B cell (primary cell): ENCODE data around the gene P2RX3. TPM values are rescaled to one million over a fixed set of nuclear protein-coding genes. Genes with fewer than 3 reads are reported as not detected.

Source experiments
- ATAC-seq: fragments of 200-7000 bp; cut with Tn5 transposase; one replicate; pipeline ENCODE4 v1.10.0; 2021; ENCODE audit warnings: low read depth, mild to moderate bottlenecking, moderate number of reproducible peaks, moderate library complexity
- CTCF ChIA-PET: fragments of 350-600 bp; sonication (Branson Sonifier 250); formaldehyde crosslinking; loops from one replicate; lab custom pipeline; 2021; ENCODE audit warnings: antibody characterized with exemption, inconsistent platforms; lab: Charles Lee
- POLR2A ChIA-PET: fragments of 350-600 bp; sonication (Branson Sonifier 250); formaldehyde crosslinking; loops from one replicate; lab custom pipeline; 2021; ENCODE audit warnings: antibody characterized with exemption; lab: Charles Lee
- DNase-seq: peaks from one replicate; pipeline ENCODE4 v3.0.0; 2013
- H2AFZ ChIP-seq: 2 replicates; pipeline ENCODE4 v1.6.1; 2012; ENCODE audit warnings: mild to moderate bottlenecking, low read depth, low read length; ENCODE audit not compliant: insufficient read depth, poor library complexity, severe bottlenecking
- H3K27ac ChIP-seq, 2 donors: 1 replicate in 1 of 2; 2 replicates in 1 of 2; pipeline ENCODE4 v1.5.1; 2012 to 2013; ENCODE audit warnings: low read length in 2 of 2, mild to moderate bottlenecking in 2 of 2, moderate library complexity in 1 of 2
- H3K27me3 ChIP-seq, 4 experiments: fragments of 200-600 bp in 1 of 4; sonication (generic) in 1 of 4; replicated peaks in 1 of 4; 1 replicate in 2 of 4; 2 replicates in 2 of 4; pipeline versions ENCODE4 v1.6.1 to v1.7.0; 2013 to 2016; ENCODE audit warnings: low read length in 3 of 4, mild to moderate bottlenecking in 2 of 4, mixed read lengths in 1 of 4, moderate library complexity in 1 of 4; ENCODE audit not compliant: insufficient read depth in 4 of 4, control insufficient read depth in 3 of 4; ENCODE audit errors: control extremely low read depth in 1 of 4
- H3K36me3 ChIP-seq, 2 experiments: replicated peaks in 1 of 2; 1 replicate in 1 of 2; 2 replicates in 1 of 2; pipeline versions ENCODE4 v1.6.1 to v1.7.1; 2013; ENCODE audit warnings: low read length in 1 of 2; ENCODE audit not compliant: insufficient read depth in 2 of 2, control insufficient read depth in 1 of 2; ENCODE audit errors: control extremely low read depth in 1 of 2, extremely low read depth in 1 of 2
- H3K4me1 ChIP-seq, 2 donors: fragments of 200-600 bp in 1 of 2; sonication (generic) in 1 of 2; 1 replicate in 1 of 2; 2 replicates in 1 of 2; pipeline versions ENCODE4 v1.5.1 to v1.6.1; 2013 to 2017; ENCODE audit warnings: low read length in 2 of 2; ENCODE audit not compliant: control insufficient read depth in 2 of 2, insufficient read depth in 2 of 2
- H3K4me2 ChIP-seq: replicated peaks from 2 replicates; pipeline ENCODE3; 2012; ENCODE audit warnings: mild to moderate bottlenecking, low read depth, low read length; ENCODE audit not compliant: poor library complexity, severe bottlenecking
- H3K4me3 ChIP-seq, 5 experiments: fragments of 200-600 bp in 1 of 5; sonication (generic) in 1 of 5; 1 replicate in 3 of 5; 2 replicates in 2 of 5; pipeline versions ENCODE4 v1.5.1 to v1.7.0; 2011 to 2016; ENCODE audit warnings: low read length in 4 of 5, mild to moderate bottlenecking in 4 of 5, low read depth in 2 of 5, control low read depth in 1 of 5, moderate library complexity in 1 of 5; ENCODE audit not compliant: insufficient read depth in 1 of 5; ENCODE audit errors: control extremely low read depth in 1 of 5, extremely low read depth in 1 of 5
- H3K79me2 ChIP-seq: fragments of 200-600 bp; sonication (generic); one replicate; pipeline ENCODE4 v1.6.0; 2016; ENCODE audit warnings: low read length; ENCODE audit not compliant: control insufficient read depth, insufficient read depth
- H3K9ac ChIP-seq: fragments of 200-600 bp; sonication (generic); 2 replicates; pipeline ENCODE4 v1.6.1; 2017; ENCODE audit warnings: mild to moderate bottlenecking, low read length, moderate library complexity
- H3K9me3 ChIP-seq, 3 donors: one replicate each; pipeline versions ENCODE4 v1.6.1 to v1.7.1; 2013; ENCODE audit warnings: low read length in 2 of 3; ENCODE audit not compliant: control insufficient read depth in 2 of 3, insufficient read depth in 1 of 3; ENCODE audit errors: control extremely low read depth in 1 of 3
- H4K20me1 ChIP-seq: 2 replicates; pipeline ENCODE4 v1.6.0; 2012; ENCODE audit warnings: mild to moderate bottlenecking, low read length; ENCODE audit not compliant: insufficient read depth, control insufficient read depth, poor library complexity, severe bottlenecking
- H3K27ac Mint-ChIP-seq: one replicate; pipeline ENCODE4 v1.8.0; 2021; ENCODE audit warnings: mixed read lengths
- H3K27me3 Mint-ChIP-seq: one replicate; pipeline ENCODE4 v1.8.0; 2021; ENCODE audit warnings: mixed read lengths
- H3K4me1 Mint-ChIP-seq: one replicate; pipeline ENCODE4 v1.8.0; 2021; ENCODE audit warnings: mixed read lengths
- H3K4me3 Mint-ChIP-seq: one replicate; pipeline ENCODE4 v1.8.0; 2021; ENCODE audit warnings: mixed read lengths
- H3K9me3 Mint-ChIP-seq: one replicate; pipeline ENCODE4 v1.8.0; 2022; ENCODE audit warnings: mixed read lengths; ENCODE audit not compliant: insufficient read depth
- EZH2 ChIP-seq: IDR thresholded peaks from 2 replicates; pipeline ENCODE4 v1.6.1; 2012; ENCODE audit warnings: borderline replicate concordance, low read depth, mild to moderate bottlenecking, moderate library complexity, low read length; ENCODE audit not compliant: insufficient read depth, poor library complexity, severe bottlenecking
- WGBS: methylation state at CpG from one replicate; pipeline ENCODE4 v1.1.5; 2013; ENCODE audit warnings: missing lambda C conversion rate; ENCODE audit not compliant: insufficient coverage; 5-methylcytosine and 5-hydroxymethylcytosine counted together
- intact Hi-C: fragments of 100-400 bp; cut with micrococcal nuclease; formaldehyde crosslinking; loops from one replicate; pipeline ENCODE4 v1.10.0; 2022
- polyA plus RNA-seq: library from polyadenylated mRNA; depleted of rRNA; stranded (reverse); fragments of >200 nt; gene quantifications from 2 replicates; pipeline ENCODE4 v1.2.3, GENCODE V29; 2012
- total RNA-seq, 2 donors: library from RNA; stranded (reverse); fragments of 120-200 nt in 1 of 2; gene quantifications; 1 replicate in 1 of 2; 2 replicates in 1 of 2; pipeline versions ENCODE4 v1.2.3 to v1.2.4, GENCODE V29; 2013 to 2022
- TF ChIP-seq, protein P1 (sequence below): fragments of 200-600 bp; IDR thresholded peaks from one replicate; pipeline ENCODE4 v1.8.0; 2022; ENCODE audit warnings: antibody characterized with exemption, mild to moderate bottlenecking

Gene P2RX3
- total and polyA plus RNA-seq, 2 donors (not counting 1 experiment from before 2014, with no cell fraction given): not detected

DNA sequence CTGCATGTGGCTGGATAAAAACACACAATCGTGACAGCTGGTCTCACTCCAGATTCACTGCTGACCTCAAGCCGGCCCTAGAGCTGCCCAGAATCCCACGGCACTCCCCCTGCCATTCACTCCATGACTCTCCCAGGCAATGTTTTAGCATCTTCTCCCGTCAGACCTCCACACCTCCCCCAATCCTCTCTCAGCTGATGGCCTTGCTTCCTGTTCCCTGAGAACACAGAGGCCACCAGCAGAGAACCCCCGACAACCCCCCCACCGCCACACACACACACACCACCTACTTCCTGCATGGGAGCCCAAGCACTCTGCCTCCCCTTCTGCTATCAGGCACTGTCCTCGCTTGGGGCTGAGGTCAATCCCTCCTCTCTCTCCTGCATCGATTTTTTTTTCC is 22.7 kb upstream of the P2RX3 start:
- Histone ChIP-seq H3K36me3 (peaks cover 0 to 5% of the 10 kb centered on the region in 2 experiments), H4K20me1 (no peaks in the 10 kb centered on the region), H2AFZ (no peak overlapping the region), H3K27me3 (peaks cover 0 to 9% (median 1%) of the 10 kb centered on the region in 4 experiments), H3K9ac (no peak overlapping the region), H3K4me2 (no peak overlapping the region), H3K4me1 (peaks cover 11% of the 10 kb centered on the region in 2 donors), H3K4me3 (no peak overlapping the region), H3K79me2 (no peaks in the 10 kb centered on the region), H3K27ac (no peak overlapping the region), H3K9me3 (no peaks in the 10 kb centered on the region)
- DNase-seq (no peak), ATAC-seq (no peak)
- WGBS: 30% methylated on average over 8 of the region's 8 CpGs
- Mint-ChIP-seq H3K4me3 (no peak overlapping the region), H3K27me3 (no peaks in the 10 kb centered on the region), H3K9me3 (no peaks in the 10 kb centered on the region), H3K27ac (no peak overlapping the region), H3K4me1 (peaks cover 8% of the 10 kb centered on the region)
- TF ChIP-seq, protein P1, sequence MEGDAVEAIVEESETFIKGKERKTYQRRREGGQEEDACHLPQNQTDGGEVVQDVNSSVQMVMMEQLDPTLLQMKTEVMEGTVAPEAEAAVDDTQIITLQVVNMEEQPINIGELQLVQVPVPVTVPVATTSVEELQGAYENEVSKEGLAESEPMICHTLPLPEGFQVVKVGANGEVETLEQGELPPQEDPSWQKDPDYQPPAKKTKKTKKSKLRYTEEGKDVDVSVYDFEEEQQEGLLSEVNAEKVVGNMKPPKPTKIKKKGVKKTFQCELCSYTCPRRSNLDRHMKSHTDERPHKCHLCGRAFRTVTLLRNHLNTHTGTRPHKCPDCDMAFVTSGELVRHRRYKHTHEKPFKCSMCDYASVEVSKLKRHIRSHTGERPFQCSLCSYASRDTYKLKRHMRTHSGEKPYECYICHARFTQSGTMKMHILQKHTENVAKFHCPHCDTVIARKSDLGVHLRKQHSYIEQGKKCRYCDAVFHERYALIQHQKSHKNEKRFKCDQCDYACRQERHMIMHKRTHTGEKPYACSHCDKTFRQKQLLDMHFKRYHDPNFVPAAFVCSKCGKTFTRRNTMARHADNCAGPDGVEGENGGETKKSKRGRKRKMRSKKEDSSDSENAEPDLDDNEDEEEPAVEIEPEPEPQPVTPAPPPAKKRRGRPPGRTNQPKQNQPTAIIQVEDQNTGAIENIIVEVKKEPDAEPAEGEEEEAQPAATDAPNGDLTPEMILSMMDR: no peak
- TF ChIP-seq EZH2: no peak
- CTCF ChIA-PET: no interaction called here
- intact Hi-C loops: no loop called here
- POLR2A ChIA-PET: interaction anchor here (0.7 kb wide), 1 partner anchor 20 kb away, joined by 8 read pairs; the partner anchor contains the start of gene SSRP1

DNA sequence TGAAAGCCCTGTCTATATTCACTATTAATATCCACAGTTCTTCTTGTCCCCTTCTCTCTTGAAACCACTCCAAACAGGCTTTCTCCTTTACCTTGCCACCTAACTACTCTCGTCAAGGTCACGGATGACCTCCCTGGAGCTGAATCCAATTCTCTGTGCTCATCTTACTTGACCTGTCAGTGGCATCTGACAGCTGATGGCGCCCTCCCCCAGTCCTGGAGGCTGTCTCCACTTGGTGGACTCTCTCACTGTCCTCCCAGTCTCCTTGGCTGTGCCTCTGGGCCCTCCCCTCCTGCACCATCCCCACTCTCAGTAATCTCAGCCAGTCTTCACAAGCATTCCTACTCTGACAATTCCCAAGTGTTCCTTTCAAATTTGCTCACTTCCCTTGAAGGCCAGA is 22.1 kb upstream of the P2RX3 start:
- H3K9me3 ChIP-seq: no peaks in the 10 kb centered on the region
- no peak overlapping the region for H3K27ac ChIP-seq
- H3K27me3 ChIP-seq: peaks cover 0 to 9% (median 1%) of the 10 kb centered on the region in 4 experiments
- no peak overlapping the region for H3K27ac Mint-ChIP-seq
- ChIA-PET CTCF (no interaction called here), POLR2A (interaction anchor here (0.7 kb wide), 1 partner anchor 20 kb away, joined by 8 read pairs; the partner anchor contains the start of gene SSRP1)
- H3K9me3 Mint-ChIP-seq: no peaks in the 10 kb centered on the region
- H3K9ac ChIP-seq: no peak overlapping the region
- H3K27me3 Mint-ChIP-seq: no peaks in the 10 kb centered on the region
- TF ChIP-seq, protein P1: no peak
- TF ChIP-seq EZH2: no peak
- peaks cover 9 to 10% of the 10 kb centered on the region in 2 donors for H3K4me1 ChIP-seq
- no peaks in the 10 kb centered on the region for H4K20me1 ChIP-seq
- H3K36me3 ChIP-seq: peaks cover 0 to 5% of the 10 kb centered on the region in 2 experiments
- 78% methylated on average over 3 of the region's 3 CpGs for WGBS
- H3K4me3 Mint-ChIP-seq: no peak overlapping the region
- no peak for ATAC-seq
- H3K4me1 Mint-ChIP-seq: peaks cover 6% of the 10 kb centered on the region
- DNase-seq: no peak
- H3K4me2 ChIP-seq: no peak overlapping the region
- intact Hi-C loops: no loop called here
- H2AFZ ChIP-seq: no peak overlapping the region
- no peaks in the 10 kb centered on the region for H3K79me2 ChIP-seq
- no peak overlapping the region for H3K4me3 ChIP-seq
